HG03175 (cell line): ENCODE data around the gene FHOD3.

Experiments used
- ATAC-seq: cut with Tn5 transposase; IDR thresholded peaks from one replicate; pipeline ENCODE4 v1.9.1; 2021; ENCODE audit warnings: mild to moderate bottlenecking, moderate library complexity; ENCODE audit not compliant: unreplicated experiment

FHOD3 gene

DNA sequence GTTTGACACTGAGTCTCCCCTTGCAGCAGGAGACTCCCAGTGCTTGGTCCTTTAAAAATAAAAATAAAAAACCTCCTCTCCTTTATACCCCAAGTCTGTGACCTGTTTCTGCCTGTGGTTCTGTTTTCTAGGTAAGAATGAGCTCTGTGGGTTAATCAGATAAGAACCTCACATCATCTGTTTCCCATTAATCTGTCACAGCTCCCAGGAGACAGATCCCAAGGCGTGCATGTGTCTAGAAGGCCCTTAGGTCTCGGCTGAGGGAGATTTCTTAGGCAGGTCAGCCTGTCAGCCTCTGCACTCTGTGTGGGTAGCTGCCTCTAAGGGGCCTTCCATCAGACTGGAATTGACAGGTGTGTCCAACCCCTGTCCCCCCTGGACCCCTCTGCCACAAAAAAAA is 80.7 kb downstream of the FHOD3 start:
- no peak for ATAC-seq

- no peak for ATAC-seq
Observed at GRCh38 chr18:36379435-36379984, 82.0 kb downstream of the FHOD3 start.

GRCh38 chr18:36380173-36380827 is 82.8 kb downstream of the FHOD3 start:
- no peak for ATAC-seq

DNA sequence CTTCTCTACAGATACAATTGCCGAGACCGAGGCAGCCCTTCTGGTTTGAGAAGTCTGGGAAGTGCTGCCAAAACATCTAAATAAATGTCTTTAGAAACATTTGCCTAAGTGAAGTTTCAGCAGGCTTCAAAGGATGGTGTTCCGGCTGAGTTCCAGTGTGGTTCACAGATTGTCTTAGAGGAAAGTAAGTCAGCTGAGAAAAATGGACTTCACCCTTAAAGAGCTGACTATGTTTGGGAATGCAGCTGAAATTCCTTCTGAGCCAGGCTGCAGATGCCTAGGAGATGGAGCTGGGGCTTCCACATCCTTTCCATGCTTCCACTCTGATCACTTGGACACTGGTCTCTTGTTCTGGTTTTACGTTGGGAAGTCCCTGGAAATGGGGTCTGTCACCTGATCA is 83.6 kb downstream of the FHOD3 start:
- ATAC-seq, result no peak

- no peak for ATAC-seq
Observed at GRCh38 chr18:36382854-36383253, 85.3 kb downstream of the FHOD3 start.

DNA sequence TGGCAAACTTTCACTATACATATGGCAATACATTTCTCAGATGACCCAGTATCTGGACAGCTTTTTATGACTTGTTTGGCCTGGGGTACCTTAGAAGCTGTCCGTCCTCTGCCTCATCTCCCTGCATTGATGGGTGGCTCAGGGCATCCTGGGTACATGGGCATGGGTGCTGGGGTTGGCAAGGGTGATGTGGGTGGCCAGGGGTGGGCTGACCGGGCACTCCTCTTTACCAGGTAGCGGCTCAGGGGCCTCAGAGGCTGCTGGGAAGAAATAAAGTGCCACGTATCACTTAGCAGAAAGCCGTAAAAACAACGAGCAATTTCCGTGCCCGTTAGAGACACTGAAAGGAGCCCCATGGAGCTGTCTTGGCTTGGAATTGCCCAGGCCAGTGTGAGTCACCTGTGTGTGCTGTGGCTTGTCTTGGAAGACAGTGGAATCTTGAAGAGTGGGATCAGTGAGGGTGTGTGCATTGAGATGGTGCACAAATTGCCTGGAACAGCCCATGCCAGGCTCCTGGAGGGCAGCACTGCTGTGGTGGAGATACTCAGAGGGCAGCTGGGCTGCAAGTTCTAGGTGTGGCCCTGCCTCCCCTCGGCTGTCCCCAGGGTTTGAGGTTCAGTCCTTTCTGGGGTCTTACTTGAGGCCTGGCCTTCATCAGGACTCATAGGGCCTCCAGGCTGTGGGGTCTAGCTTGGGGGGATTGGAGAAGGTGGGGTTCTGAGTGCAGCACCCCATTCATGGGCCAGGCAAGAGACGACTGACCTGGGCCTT is 88.8 kb downstream of the FHOD3 start:
- no peak for ATAC-seq

- ATAC-seq, result no peak
Observed at GRCh38 chr18:36387310-36387709, 89.8 kb downstream of the FHOD3 start.

DNA sequence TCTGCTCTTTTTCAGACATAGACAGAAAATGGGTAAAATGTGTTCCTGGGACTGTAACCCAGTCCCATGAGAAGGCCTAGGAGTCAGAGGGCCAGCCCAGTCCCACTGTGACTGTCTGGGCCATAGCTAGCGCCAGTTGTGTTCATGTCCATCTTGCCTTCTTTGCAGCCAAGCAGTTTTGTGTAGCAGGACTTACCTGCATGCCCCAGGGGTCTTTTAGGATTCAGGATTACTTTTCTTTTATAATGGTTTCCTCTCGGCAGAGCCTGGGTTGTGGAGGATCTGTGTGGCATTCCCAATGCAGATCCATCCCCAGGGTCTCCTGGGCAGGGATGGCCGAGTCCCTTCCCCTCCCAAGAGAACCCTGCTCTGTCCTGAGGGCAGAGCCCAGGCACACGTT is 90.8 kb downstream of the FHOD3 start:
- no peak for ATAC-seq

DNA sequence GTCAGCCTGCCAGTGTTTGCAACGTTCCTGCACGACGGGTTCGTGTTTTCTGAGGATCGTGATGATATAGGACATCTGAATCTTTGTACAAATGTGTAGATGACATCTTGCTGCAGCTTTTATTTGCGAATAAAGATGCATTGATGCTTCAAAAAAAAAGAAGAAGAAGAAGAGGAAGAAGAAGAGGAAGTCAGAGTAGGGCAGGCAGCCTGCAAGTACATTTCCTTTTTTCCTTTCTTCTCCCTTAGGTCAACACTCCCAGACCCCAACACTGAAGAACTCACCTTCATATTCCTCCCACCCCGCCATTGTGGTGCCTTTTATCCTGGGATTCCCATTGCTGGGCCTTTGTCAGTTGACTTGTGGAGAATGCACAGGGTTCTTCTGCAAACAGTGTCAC is 91.5 kb downstream of the FHOD3 start:
- ATAC-seq, result no peak

DNA sequence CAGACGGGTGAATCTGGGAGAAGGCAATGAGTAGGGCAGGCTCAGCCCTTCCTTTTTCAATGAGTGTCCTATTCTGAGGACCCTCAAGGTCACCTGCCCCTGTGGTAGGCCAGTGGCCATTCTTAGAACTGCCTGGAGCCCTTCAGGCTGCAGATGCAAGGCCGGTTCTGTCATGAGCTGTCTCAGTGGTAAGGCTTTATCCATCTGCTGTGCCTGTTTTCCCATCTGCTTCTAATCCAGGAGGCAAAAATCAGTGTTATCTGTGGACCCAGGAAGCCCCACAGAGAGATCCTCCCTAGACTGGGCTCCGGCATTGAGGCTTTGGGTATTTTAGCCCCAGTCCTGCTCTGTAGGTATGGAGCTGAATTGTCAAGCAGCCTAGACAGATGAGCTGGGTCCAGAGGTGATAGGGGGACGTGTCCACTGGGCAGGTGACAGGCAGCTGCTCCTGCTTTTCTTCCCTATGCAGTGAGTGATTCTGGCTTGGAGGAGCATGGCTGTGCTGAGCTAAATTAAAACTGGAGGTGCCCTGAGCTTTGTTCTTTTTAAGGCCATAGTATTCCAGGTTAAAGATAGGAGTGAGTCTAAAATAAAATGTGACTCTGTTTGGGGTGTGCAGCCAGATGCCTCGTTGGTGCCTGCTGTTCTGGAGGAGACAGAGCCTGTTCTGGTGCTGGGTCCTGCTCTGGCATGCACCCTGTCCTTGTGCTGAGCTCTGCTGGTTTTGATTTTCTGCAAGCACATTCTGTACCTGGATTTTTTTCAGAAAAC is 92.5 kb downstream of the FHOD3 start:
- ATAC-seq, result no peak

GRCh38 chr18:36391426-36392145 is 94.1 kb downstream of the FHOD3 start:
- no peak for ATAC-seq

GRCh38 chr18:36392164-36392978 is 94.9 kb downstream of the FHOD3 start:
- ATAC-seq, result no peak

GRCh38 chr18:36392979-36393287 is 95.4 kb downstream of the FHOD3 start:
- ATAC-seq, result no peak

GRCh38 chr18:36394486-36394885 is 97.0 kb downstream of the FHOD3 start:
- ATAC-seq, result no peak

DNA sequence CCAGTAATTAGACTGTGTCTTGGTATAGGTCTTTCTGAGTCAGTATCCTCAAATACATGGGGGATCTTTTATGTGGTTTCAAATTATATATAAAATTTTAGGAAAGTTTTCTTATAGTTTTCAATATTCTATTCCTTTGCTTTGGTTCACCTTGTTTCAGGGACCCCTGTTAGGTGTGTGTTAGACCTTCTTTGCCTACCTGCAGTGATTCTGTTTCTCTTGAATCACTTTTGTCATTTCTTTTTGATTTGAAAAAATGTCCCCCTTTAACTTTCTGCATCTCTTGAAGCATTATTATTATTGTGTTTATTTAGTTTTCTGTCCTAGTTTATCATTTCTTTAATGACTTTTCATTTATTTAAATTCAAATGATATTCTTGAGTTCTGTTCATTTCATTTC is 98.7 kb downstream of the FHOD3 start:
- no peak for ATAC-seq

GRCh38 chr18:36397033-36397432 is 99.5 kb downstream of the FHOD3 start:
- no peak for ATAC-seq

DNA sequence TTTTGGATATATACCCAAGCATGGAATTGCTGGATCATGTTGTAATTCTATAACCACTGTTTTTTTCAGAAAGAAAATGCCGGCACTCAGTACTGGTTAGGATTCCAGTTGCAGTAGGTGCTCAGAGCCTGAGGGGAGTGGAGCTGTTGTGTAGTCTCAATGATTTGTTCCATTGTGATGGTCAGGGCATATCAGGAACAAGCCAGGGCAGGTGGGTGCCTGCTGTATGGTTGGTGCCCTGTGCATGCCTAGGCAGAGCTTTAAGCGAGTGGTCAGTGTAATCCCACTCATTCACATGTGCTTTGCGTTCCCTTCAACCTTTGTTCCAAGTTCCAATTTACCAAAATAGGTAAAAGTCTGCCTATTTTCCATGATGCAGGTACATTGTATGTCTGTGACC is 100.9 kb downstream of the FHOD3 start:
- ATAC-seq, result no peak

DNA sequence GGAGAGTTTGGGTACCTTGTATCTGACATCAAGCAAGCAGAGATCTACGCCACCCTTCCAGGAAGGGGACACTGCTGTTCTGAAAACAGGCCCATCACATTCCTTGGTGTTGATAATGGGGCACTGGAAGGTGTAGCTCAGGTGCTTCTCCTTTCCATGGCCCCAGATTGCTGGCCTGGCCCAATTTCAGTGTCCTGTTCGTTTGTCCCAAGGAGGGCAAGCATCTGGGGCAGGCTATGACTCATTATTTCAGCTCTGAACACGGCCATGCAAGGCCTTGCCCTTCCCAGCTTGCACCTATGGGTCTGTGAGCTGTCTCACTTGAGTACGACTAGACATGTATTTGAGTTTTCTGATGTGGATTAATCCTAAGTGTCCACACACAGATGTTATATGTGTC is 101.5 kb downstream of the FHOD3 start:
- no peak for ATAC-seq

DNA sequence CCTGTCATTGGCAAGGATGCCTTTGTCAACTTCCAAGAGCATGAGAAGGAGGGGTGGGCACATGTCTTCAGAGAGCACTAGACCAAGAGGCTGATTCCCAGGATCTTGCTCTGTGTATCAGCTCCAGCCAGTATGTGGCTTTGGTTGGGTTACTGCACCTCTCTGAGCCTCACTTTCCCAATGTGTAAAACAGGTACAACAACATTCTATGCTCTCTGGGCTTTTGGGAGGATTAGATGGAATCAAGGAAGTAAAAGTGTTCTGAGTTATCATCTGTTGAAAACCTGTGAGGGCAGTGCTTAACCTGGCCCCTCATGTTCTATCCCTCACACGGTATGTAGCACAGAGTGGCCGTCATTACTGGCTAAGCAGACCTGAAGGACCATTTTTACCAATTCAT is 103.9 kb downstream of the FHOD3 start:
- no peak for ATAC-seq

DNA sequence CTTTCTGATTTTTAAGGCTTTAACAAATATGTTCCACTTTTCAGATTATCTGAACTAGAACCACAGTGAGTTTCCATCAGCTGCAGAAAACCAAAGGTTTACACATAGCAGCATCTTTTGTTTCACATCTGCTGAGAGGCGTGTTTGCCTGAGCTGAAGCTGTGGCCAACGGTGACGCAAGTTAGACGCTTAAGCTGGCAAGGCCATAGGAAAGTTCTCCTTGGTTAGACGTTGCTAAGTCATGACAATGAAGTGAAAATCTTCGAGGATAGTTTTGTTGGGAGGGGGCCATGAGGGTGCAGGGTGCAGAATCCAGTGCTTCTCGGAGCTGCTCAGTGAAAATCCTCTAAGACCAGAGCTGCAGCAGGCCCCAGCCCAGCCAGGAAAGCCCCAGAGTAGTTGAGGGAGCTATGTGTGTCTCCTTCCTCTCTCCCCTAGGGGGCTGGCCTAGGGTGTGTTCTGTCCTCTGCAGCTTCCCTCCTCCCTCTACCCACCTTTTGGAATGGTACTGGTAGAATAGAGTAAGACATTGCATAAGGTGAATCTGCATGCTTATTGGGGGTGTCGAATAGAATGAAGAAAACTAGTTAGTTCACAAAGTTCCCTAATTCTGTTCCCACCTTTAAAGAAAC is 105.4 kb downstream of the FHOD3 start:
- no peak for ATAC-seq
